ENCODE data around the gene MOB3A. TPM values are rescaled to one million over a fixed set of nuclear protein-coding genes. Genes with fewer than 3 reads are reported as not detected.

MOB3A gene
- total RNA-seq, 3 donors from 2014 or later (not counting 1 experiment from before 2014, with no cell fraction given) = 239 to 314 (median 246) TPM

- H3K27me3 Mint-ChIP-seq (ENCODE audit: low read depth in 2 of 2) = no peaks in the 10 kb centered on the region
- H3K27ac ChIP-seq (ENCODE audit: low read length) = peak overlapping the region; percentile 77
- ATAC-seq (peak; percentile 25 to 42 (median 28)), DNase-seq (peak; percentile 64 to 78)
- H3K27ac Mint-ChIP-seq = peak overlapping the region; percentile 71 to 89
- H3K27me3 ChIP-seq (ENCODE audit: control insufficient read depth, insufficient read depth, low read length) = no peaks in the 10 kb centered on the region
- H3K36me3 Mint-ChIP-seq = no peaks in the 10 kb centered on the region
- no peaks in the 10 kb centered on the region for H3K9me3 ChIP-seq (ENCODE audit: control insufficient read depth, insufficient read depth, low read length)
- H3K9me3 Mint-ChIP-seq = no peaks in the 10 kb centered on the region
- no peak for TF ChIP-seq CTCF (IDR thresholded peaks at IDR 0.05)
- H3K4me1 Mint-ChIP-seq = peaks cover 10 to 40% of the 10 kb centered on the region in 2 donors
- intact Hi-C loops (cut with micrococcal nuclease) = loop anchor here (2.0 to 5.0 kb wide), 2 partner anchors 33 to 35 kb away; partner anchors contain the start of gene BTBD2
- peak overlapping the region; percentile 91 for H3K4me3 ChIP-seq (ENCODE audit: low read length)
- H3K4me1 ChIP-seq (ENCODE audit: control insufficient read depth, insufficient read depth, low read length) = peaks cover 79% of the 10 kb centered on the region
- peak overlapping the region; percentile 81 for H3K4me3 Mint-ChIP-seq
- WGBS (ENCODE audit: insufficient coverage) = under 1% methylated on average over 16 of the region's 16 CpGs
- peaks cover 32% of the 10 kb centered on the region for H3K36me3 ChIP-seq (ENCODE audit: control insufficient read depth, insufficient read depth, low read length)
Measured at GRCh38 chr19:2049741-2050348, 46.3 kb downstream of the MOB3A start.

GRCh38 chr19:2048959-2049740 is 47.0 kb downstream of the MOB3A start:
- intact Hi-C loops (cut with micrococcal nuclease) = no loop called here
- Histone ChIP-seq H3K36me3 (ENCODE audit: control insufficient read depth, insufficient read depth, low read length) (peaks cover 36% of the 10 kb centered on the region), H3K27ac (ENCODE audit: low read length) (peak overlapping the region; percentile 77), H3K9me3 (ENCODE audit: control insufficient read depth, insufficient read depth, low read length) (no peaks in the 10 kb centered on the region), H3K4me1 (ENCODE audit: control insufficient read depth, insufficient read depth, low read length) (peaks cover 82% of the 10 kb centered on the region), H3K27me3 (ENCODE audit: control insufficient read depth, insufficient read depth, low read length) (no peaks in the 10 kb centered on the region), H3K4me3 (ENCODE audit: low read length) (peak overlapping the region; percentile 91)
- H3K27ac Mint-ChIP-seq = peak overlapping the region; percentile 71 to 89
- no peaks in the 10 kb centered on the region for H3K36me3 Mint-ChIP-seq
- peak overlapping the region; percentile 81 for H3K4me3 Mint-ChIP-seq
- WGBS (ENCODE audit: insufficient coverage) = 67% methylated on average over 26 of the region's 27 CpGs
- ATAC-seq = no peak
- H3K27me3 Mint-ChIP-seq (ENCODE audit: low read depth in 2 of 2) = no peaks in the 10 kb centered on the region
- H3K9me3 Mint-ChIP-seq = no peaks in the 10 kb centered on the region
- no peak for TF ChIP-seq CTCF (IDR thresholded peaks at IDR 0.05)
- H3K4me1 Mint-ChIP-seq = peaks cover 10 to 44% of the 10 kb centered on the region in 2 donors
- DNase-seq = no peak

GRCh38 chr19:2048104-2048958 is 47.8 kb downstream of the MOB3A start:
- Mint-ChIP-seq H3K9me3 (no peaks in the 10 kb centered on the region), H3K27ac (peak overlapping the region; percentile 71 to 89), H3K4me1 (peaks cover 10 to 51% of the 10 kb centered on the region in 2 donors), H3K36me3 (no peaks in the 10 kb centered on the region), H3K27me3 (ENCODE audit: low read depth in 2 of 2) (no peaks in the 10 kb centered on the region), H3K4me3 (peak overlapping the region; percentile 73)
- peaks cover 38% of the 10 kb centered on the region for H3K36me3 ChIP-seq (ENCODE audit: control insufficient read depth, insufficient read depth, low read length)
- intact Hi-C loops (cut with micrococcal nuclease) = no loop called here
- 87% methylated on average over 15 of the region's 17 CpGs for WGBS (ENCODE audit: insufficient coverage)
- no peak overlapping the region for H3K4me3 ChIP-seq (ENCODE audit: low read length)
- ATAC-seq (no peak), DNase-seq (no peak)
- peaks cover 87% of the 10 kb centered on the region for H3K4me1 ChIP-seq (ENCODE audit: control insufficient read depth, insufficient read depth, low read length)
- no peaks in the 10 kb centered on the region for H3K9me3 ChIP-seq (ENCODE audit: control insufficient read depth, insufficient read depth, low read length)
- no peaks in the 10 kb centered on the region for H3K27me3 ChIP-seq (ENCODE audit: control insufficient read depth, insufficient read depth, low read length)
- peak overlapping the region; percentile 77 for H3K27ac ChIP-seq (ENCODE audit: low read length)
- no peak for TF ChIP-seq CTCF (IDR thresholded peaks at IDR 0.05)

Measured in natural killer cell (primary cell).